Activated naive CD8-positive, alpha-beta T cell treated with anti-CD3 and anti-CD28 coated beads, Interleukin-2, amount 10 ng/mL, durations not matched to agents 7 days and 5 days (primary cell): ENCODE results near the gene IGLL1. TPM values are rescaled to one million over a fixed set of nuclear protein-coding genes. Genes with fewer than 3 reads are reported as not detected.
"Not testable (repeated sequence)": the region's sequence is repeated elsewhere in the genome, so short reads cannot be mapped to it uniquely, and the experiment has no call there.

Experiments used
- ATAC-seq: fragments of 150-1000 bp; cut with Tn5 transposase; one replicate; pipeline ENCODE4 v1.10.0; 2021; ENCODE audit warnings: low read depth, moderate library complexity
- POLR2A ChIA-PET: fragments of 350-600 bp; sonication (Branson Sonifier 250); formaldehyde crosslinking; loops from one replicate; lab custom pipeline; 2021; ENCODE audit warnings: antibody characterized with exemption; lab: Charles Lee
- DNase-seq: peaks from one replicate; pipeline ENCODE4 v3.0.0; 2021
- H3K27ac Mint-ChIP-seq: one replicate; pipeline ENCODE4 v1.8.0; 2022; ENCODE audit warnings: mild to moderate bottlenecking, mixed read lengths
- H3K27me3 Mint-ChIP-seq: one replicate; pipeline ENCODE4 v1.8.0; 2022; ENCODE audit warnings: mild to moderate bottlenecking, moderate library complexity, mixed read lengths
- H3K36me3 Mint-ChIP-seq: one replicate; pipeline ENCODE4 v1.8.0; 2021; ENCODE audit warnings: mild to moderate bottlenecking, mixed read lengths
- H3K4me1 Mint-ChIP-seq: one replicate; pipeline ENCODE4 v1.8.0; 2021; ENCODE audit warnings: mixed read lengths
- H3K4me3 Mint-ChIP-seq: one replicate; pipeline ENCODE4 v1.8.0; 2022; ENCODE audit warnings: mild to moderate bottlenecking, moderate library complexity, mixed read lengths
- H3K9me3 Mint-ChIP-seq: one replicate; pipeline ENCODE4 v1.8.0; 2021; ENCODE audit warnings: mixed read lengths
- total RNA-seq, 2 experiments: library from RNA; stranded (reverse); gene quantifications; one replicate each; pipeline ENCODE4 v1.2.3, GENCODE V29; 2021

Gene IGLL1
- total RNA-seq, 2 experiments from 2014 or later: not detected

- Mint-ChIP-seq H3K27ac (no peak overlapping the region), H3K4me3 (no peak overlapping the region), H3K9me3 (no peaks in the 10 kb centered on the region), H3K36me3 (no peaks in the 10 kb centered on the region), H3K4me1 (peaks cover 6% of the 10 kb centered on the region), H3K27me3 (peaks cover 6% of the 10 kb centered on the region)
- POLR2A ChIA-PET: no interaction called here
- no peak for ATAC-seq
- no peak for DNase-seq
These were observed 25.0 kb upstream of the IGLL1 start for GRCh38 chr22:23604939-23605712.

- no peaks in the 10 kb centered on the region for H3K4me1 Mint-ChIP-seq
- POLR2A ChIA-PET: no interaction called here
- DNase-seq (no peak), ATAC-seq (no peak)
- no peaks in the 10 kb centered on the region for H3K36me3 Mint-ChIP-seq
- H3K9me3 Mint-ChIP-seq: no peaks in the 10 kb centered on the region
- H3K27me3 Mint-ChIP-seq: peaks cover 6% of the 10 kb centered on the region
- no peak overlapping the region for H3K27ac Mint-ChIP-seq
- H3K4me3 Mint-ChIP-seq: no peak overlapping the region
These were observed 23.2 kb upstream of the IGLL1 start for GRCh38 chr22:23603266-23603665.

GRCh38 chr22:23598805-23599518 lies 18.9 kb upstream of the IGLL1 start:
- no peaks in the 10 kb centered on the region for H3K4me1 Mint-ChIP-seq
- POLR2A ChIA-PET: no interaction called here
- ATAC-seq (no peak), DNase-seq (no peak)
- no peaks in the 10 kb centered on the region for H3K36me3 Mint-ChIP-seq
- H3K4me3 Mint-ChIP-seq: no peak overlapping the region
- H3K27me3 Mint-ChIP-seq: peaks cover 11% of the 10 kb centered on the region
- no peaks in the 10 kb centered on the region for H3K9me3 Mint-ChIP-seq
- H3K27ac Mint-ChIP-seq: no peak overlapping the region

- H3K27ac Mint-ChIP-seq, H3K4me1 Mint-ChIP-seq, POLR2A ChIA-PET, H3K36me3 Mint-ChIP-seq, H3K9me3 Mint-ChIP-seq, ATAC-seq, H3K4me3 Mint-ChIP-seq, DNase-seq: not testable (repeated sequence)
- peaks cover 11% of the 10 kb centered on the region for H3K27me3 Mint-ChIP-seq
These were observed 17.6 kb upstream of the IGLL1 start for GRCh38 chr22:23597576-23598268.

- H3K9me3 Mint-ChIP-seq, H3K4me1 Mint-ChIP-seq, H3K27ac Mint-ChIP-seq, H3K36me3 Mint-ChIP-seq, DNase-seq, H3K4me3 Mint-ChIP-seq, ATAC-seq, POLR2A ChIA-PET: not testable (repeated sequence)
- peaks cover 15% of the 10 kb centered on the region for H3K27me3 Mint-ChIP-seq
These were observed 15.8 kb upstream of the IGLL1 start for GRCh38 chr22:23595904-23596303.

GRCh38 chr22:23591846-23592245 lies 11.8 kb upstream of the IGLL1 start:
- H3K27ac Mint-ChIP-seq: no peak overlapping the region
- H3K27me3 Mint-ChIP-seq: peaks cover 18% of the 10 kb centered on the region
- POLR2A ChIA-PET: no interaction called here
- H3K4me1 Mint-ChIP-seq: peaks cover 8% of the 10 kb centered on the region
- no peaks in the 10 kb centered on the region for H3K36me3 Mint-ChIP-seq
- H3K4me3 Mint-ChIP-seq: no peak overlapping the region
- no peaks in the 10 kb centered on the region for H3K9me3 Mint-ChIP-seq
- no peak for DNase-seq
- ATAC-seq: no peak

- DNase-seq: peak; percentile 74
- H3K4me1 Mint-ChIP-seq: peaks cover 8% of the 10 kb centered on the region
- H3K36me3 Mint-ChIP-seq: no peaks in the 10 kb centered on the region
- POLR2A ChIA-PET: no interaction called here
- H3K4me3 Mint-ChIP-seq: no peak overlapping the region
- peaks cover 18% of the 10 kb centered on the region for H3K27me3 Mint-ChIP-seq
- no peak overlapping the region for H3K27ac Mint-ChIP-seq
- peak; percentile 74 for ATAC-seq
- H3K9me3 Mint-ChIP-seq: no peaks in the 10 kb centered on the region
These were observed 11.2 kb upstream of the IGLL1 start for GRCh38 chr22:23591201-23591791.

GRCh38 chr22:23583836-23584235 lies 3.7 kb upstream of the IGLL1 start:
- no peak for ATAC-seq
- DNase-seq: no peak
- no peak overlapping the region for H3K27ac Mint-ChIP-seq
- no peaks in the 10 kb centered on the region for H3K9me3 Mint-ChIP-seq
- H3K36me3 Mint-ChIP-seq: no peaks in the 10 kb centered on the region
- peaks cover 21% of the 10 kb centered on the region for H3K4me1 Mint-ChIP-seq
- no peak overlapping the region for H3K4me3 Mint-ChIP-seq
- POLR2A ChIA-PET: no interaction called here
- peaks cover 36% of the 10 kb centered on the region for H3K27me3 Mint-ChIP-seq

- Mint-ChIP-seq H3K36me3 (no peaks in the 10 kb centered on the region), H3K4me1 (peaks cover 16% of the 10 kb centered on the region), H3K4me3 (no peak overlapping the region), H3K9me3 (no peaks in the 10 kb centered on the region), H3K27ac (no peak overlapping the region), H3K27me3 (peaks cover 41% of the 10 kb centered on the region)
- DNase-seq (no peak), ATAC-seq (no peak)
- POLR2A ChIA-PET: no interaction called here
These were observed 3.1 kb upstream of the IGLL1 start for GRCh38 chr22:23583153-23583552.

- DNase-seq (no peak), ATAC-seq (no peak)
- POLR2A ChIA-PET: interaction anchor here (0.7 kb wide), 1 partner anchor 135 kb away, joined by 3 read pairs; no protein-coding TSS in a partner anchor
- Mint-ChIP-seq H3K27ac (peak overlapping the region; percentile 37), H3K27me3 (peaks cover 56% of the 10 kb centered on the region), H3K4me1 (peaks cover 21% of the 10 kb centered on the region), H3K4me3 (peak overlapping the region; percentile 8), H3K36me3 (no peaks in the 10 kb centered on the region), H3K9me3 (no peaks in the 10 kb centered on the region)
These were observed 1.2 kb upstream of the IGLL1 start for GRCh38 chr22:23581260-23581650.

- Mint-ChIP-seq H3K9me3 (no peaks in the 10 kb centered on the region), H3K27ac (peak overlapping the region; percentile 37), H3K27me3 (peaks cover 57% of the 10 kb centered on the region), H3K36me3 (no peaks in the 10 kb centered on the region), H3K4me1 (peaks cover 21% of the 10 kb centered on the region), H3K4me3 (peak overlapping the region; percentile 0)
- no peak for DNase-seq
- peak; percentile 35 for ATAC-seq
- POLR2A ChIA-PET: no interaction called here
These were observed 628 bp upstream of the IGLL1 start for GRCh38 chr22:23580576-23581259.

GRCh38 chr22:23579280-23579679 lies 810 bp downstream of the IGLL1 start:
- ATAC-seq (no peak), DNase-seq (no peak)
- no peaks in the 10 kb centered on the region for H3K36me3 Mint-ChIP-seq
- H3K4me3 Mint-ChIP-seq: no peak overlapping the region
- H3K27me3 Mint-ChIP-seq: peaks cover 48% of the 10 kb centered on the region
- peaks cover 16% of the 10 kb centered on the region for H3K4me1 Mint-ChIP-seq
- no peak overlapping the region for H3K27ac Mint-ChIP-seq
- POLR2A ChIA-PET: no interaction called here
- no peaks in the 10 kb centered on the region for H3K9me3 Mint-ChIP-seq

GRCh38 chr22:23578306-23578705 lies 1.8 kb downstream of the IGLL1 start:
- no peaks in the 10 kb centered on the region for H3K36me3 Mint-ChIP-seq
- DNase-seq: no peak
- no peak overlapping the region for H3K27ac Mint-ChIP-seq
- ATAC-seq: no peak
- POLR2A ChIA-PET: no interaction called here
- peaks cover 16% of the 10 kb centered on the region for H3K4me1 Mint-ChIP-seq
- H3K9me3 Mint-ChIP-seq: no peaks in the 10 kb centered on the region
- no peak overlapping the region for H3K4me3 Mint-ChIP-seq
- H3K27me3 Mint-ChIP-seq: peaks cover 44% of the 10 kb centered on the region
